Measurements from ENCODE around the gene UBE2E2. TPM values are rescaled to one million over a fixed set of nuclear protein-coding genes. Genes with fewer than 3 reads are reported as not detected.

UBE2E2 gene
- total RNA-seq, 1 donor from 2014 or later = 40.0 TPM

- ATAC-seq = no peak
- intact Hi-C loops (cut with DNase I) = no loop called here
- no peak for DNase-seq (ENCODE audit: missing footprints)
Observed at GRCh38 chr3:23576379-23576959, 373.3 kb downstream of the UBE2E2 start.

DNA sequence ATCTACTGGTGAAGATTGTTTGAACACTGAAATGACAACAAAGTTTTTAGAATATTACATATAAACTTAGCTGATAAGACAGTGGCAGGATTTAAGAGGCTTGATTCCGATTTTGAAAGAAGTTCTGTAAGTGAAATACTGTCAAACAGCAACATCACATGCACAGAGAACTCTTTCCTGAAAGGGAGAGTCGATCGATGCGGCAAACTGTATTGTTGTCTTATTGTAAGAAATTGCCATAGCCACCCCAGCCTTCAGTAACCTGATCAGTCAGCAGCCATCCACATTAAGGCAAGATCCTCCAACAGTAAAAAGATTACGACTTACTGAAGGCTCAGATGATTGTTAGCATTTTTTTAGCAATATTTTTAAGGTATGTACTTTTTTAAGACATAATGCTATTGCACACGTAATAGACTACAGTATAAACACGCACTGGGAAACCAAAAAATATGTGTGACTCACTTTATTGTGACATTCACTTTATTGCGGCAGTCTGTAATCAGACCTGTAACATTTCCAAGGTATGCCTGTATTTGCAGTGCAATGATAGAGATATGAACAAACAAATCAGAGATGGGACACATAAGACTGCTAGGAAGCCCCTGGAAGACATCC, 377.1 kb downstream of the UBE2E2 start:
- ATAC-seq (no peak), DNase-seq (ENCODE audit: missing footprints) (no peak)
- intact Hi-C loops (cut with DNase I) = no loop called here

- ATAC-seq (no peak), DNase-seq (ENCODE audit: missing footprints) (no peak)
- intact Hi-C loops (cut with DNase I) = no loop called here
Observed at GRCh38 chr3:23583980-23584740, 381.0 kb downstream of the UBE2E2 start.

- no peak for DNase-seq (ENCODE audit: missing footprints)
- intact Hi-C loops (cut with DNase I) = no loop called here
- no peak for ATAC-seq
Observed at GRCh38 chr3:23587513-23587912, 384.4 kb downstream of the UBE2E2 start.

DNA sequence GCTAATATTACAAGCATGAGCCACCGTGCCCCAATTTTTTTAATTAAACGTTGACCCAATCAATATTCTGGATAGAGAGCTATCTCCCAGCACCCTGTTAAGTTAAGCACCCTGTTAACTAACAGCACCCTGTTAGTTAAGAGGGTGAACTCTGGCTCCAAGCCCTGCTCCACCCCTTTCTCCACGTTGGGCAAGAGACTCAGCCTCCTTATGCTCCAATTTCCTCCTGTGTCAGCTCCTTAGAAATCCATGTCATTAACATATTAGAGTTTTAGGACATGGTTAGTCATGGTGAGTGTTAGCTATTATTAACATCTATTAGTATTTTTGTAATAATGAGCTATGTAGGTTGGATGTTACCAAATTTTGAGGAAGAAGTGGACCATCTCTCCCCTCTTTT, 385.4 kb downstream of the UBE2E2 start:
- ATAC-seq = no peak
- intact Hi-C loops (cut with DNase I) = no loop called here
- no peak for DNase-seq (ENCODE audit: missing footprints)

GRCh38 chr3:23589602-23590001, 386.5 kb downstream of the UBE2E2 start:
- intact Hi-C loops (cut with DNase I) = no loop called here
- no peak for ATAC-seq
- DNase-seq (ENCODE audit: missing footprints) = no peak

DNA sequence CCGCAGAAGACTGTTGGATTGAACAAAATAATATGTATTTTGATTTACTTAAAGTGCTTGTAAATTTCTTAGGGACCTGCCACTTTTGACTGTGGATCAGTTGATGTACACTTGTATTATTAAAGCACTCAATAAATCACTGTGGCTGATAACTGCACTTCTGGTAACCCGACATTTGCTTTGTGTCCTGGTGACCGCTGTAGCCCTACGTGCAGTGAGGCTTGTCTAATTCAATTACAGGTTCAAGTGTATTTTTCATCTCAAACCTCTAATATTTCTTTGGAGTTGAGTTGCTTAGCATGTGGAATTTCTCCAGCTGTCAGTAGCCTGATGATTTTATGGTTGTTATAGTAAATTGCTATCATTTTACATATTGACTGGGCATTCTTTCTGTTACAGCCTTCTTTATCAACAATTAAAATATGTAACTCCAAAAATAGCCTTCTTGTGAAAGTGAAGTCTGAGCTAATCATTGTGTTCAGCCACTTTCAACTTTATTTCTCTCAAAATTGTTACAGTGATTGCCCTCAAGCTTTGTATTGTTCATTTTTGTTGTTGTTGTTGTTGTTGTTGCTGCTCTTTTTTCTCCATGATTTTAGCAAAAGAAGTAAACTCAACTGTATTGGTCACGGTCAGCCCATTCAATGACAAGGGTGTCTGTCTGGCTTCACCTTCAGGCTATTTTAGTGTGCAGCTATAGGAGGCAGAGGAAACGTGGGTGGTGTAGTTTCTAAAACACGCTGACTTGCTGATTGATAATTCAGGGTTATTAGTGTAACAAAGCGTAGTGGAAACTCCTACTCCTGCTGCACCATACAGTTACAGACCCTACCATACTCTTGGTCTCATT, 387.5 kb downstream of the UBE2E2 start:
- intact Hi-C loops (cut with DNase I) = no loop called here
- DNase-seq (ENCODE audit: missing footprints) (no peak), ATAC-seq (no peak)

GRCh38 chr3:23591374-23591773, 388.2 kb downstream of the UBE2E2 start:
- no peak for DNase-seq (ENCODE audit: missing footprints)
- no peak for ATAC-seq
- intact Hi-C loops (cut with DNase I) = no loop called here

GRCh38 chr3:23592961-23593931, 390.1 kb downstream of the UBE2E2 start:
- ATAC-seq (no peak), DNase-seq (ENCODE audit: missing footprints) (no peak)
- intact Hi-C loops (cut with DNase I) = no loop called here

- intact Hi-C loops (cut with DNase I) = no loop called here
- DNase-seq (ENCODE audit: missing footprints) = no peak
- ATAC-seq = no peak
Observed at GRCh38 chr3:23594066-23594465, 390.9 kb downstream of the UBE2E2 start.

- intact Hi-C loops (cut with DNase I) = no loop called here
- ATAC-seq = no peak
Observed at GRCh38 chr3:23594894-23595670, 392.0 kb downstream of the UBE2E2 start.

DNA sequence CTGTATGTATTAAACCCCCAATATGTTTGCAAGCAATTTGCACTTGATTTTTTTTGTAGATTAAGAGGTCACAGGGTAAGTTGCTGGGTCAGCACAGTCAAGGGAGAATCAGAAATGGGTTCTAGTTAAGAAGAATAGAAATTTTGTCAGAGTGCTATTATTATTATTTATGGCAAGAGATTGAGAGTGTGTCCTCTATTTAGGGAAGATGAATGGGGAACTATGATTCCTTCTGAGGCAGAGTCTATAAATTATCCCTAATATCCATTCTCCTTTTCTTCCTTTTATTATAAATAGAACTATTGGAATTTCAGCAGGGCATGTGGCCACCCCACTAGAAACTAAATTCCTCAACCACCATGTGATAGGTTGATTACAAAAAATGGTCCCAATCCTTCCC, 392.7 kb downstream of the UBE2E2 start:
- no peak for ATAC-seq
- intact Hi-C loops (cut with DNase I) = no loop called here

More at GRCh38 chr3:23594894-23595670, 392.0 kb downstream of the UBE2E2 start:
- no peak for DNase-seq (ENCODE audit: missing footprints)

GRCh38 chr3:23600167-23600871, 397.2 kb downstream of the UBE2E2 start:
- no peak for DNase-seq (ENCODE audit: missing footprints)
- ATAC-seq = no peak
- intact Hi-C loops (cut with DNase I) = no loop called here

More for the DNA sequence above, 392.7 kb downstream of the UBE2E2 start:
- DNase-seq (ENCODE audit: missing footprints) = no peak

DNA sequence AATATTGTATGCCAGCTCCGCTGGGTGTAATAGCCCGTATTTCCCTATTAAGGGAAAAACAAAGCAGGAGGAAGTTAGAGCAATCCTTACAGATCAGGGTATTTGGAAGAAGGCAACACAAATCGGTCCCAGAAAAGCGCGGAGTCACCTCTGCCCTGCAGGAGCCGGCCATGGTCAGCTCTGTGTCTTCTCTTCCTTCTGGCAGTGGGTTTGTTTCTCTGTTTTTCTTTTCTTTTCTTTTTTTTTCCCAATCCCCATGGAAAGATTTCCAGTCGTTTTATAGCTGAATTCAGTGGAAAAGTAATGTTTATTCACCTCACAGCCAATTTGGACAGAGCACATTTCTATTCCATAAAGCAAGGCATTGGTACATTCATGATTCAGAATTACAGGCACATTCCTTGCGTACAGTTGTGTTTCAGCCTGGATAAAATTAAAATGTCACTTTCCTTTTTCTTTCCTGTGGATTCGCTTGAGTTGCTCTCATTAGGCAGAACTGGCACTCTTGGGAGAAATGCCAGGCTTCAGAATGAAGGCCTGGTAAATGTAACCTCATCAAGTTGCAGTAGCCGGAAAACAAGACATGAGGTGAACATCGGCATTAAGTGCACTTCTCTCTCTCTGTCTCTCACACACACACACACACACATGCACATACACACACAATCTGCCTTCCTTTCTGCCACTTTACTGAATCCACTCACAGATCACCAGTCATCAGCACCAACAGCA, 398.1 kb downstream of the UBE2E2 start:
- intact Hi-C loops (cut with DNase I) = no loop called here
- ATAC-seq (no peak), DNase-seq (ENCODE audit: missing footprints) (no peak)

DNA sequence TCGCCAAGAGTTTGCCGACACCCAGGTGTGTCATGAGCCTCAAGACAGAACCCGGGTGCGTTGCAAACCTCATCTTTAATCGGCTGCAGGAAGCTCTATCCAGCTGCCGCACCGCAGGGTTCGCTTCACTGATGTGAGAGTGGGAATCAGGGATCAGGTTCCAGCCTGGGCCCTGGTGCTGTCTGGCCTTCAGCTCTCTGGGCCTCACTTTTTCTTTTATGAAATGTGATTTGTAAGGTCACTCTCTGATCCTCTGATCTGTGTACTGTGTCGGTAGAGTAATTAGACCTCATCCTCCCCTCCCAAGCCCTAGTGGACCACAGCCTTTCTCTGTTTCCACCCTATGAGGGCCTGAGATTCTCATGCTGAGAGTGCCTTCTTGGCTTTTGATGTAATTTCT, 399.8 kb downstream of the UBE2E2 start:
- intact Hi-C loops (cut with DNase I) = no loop called here
- ATAC-seq = no peak
- no peak for DNase-seq (ENCODE audit: missing footprints)

DNA sequence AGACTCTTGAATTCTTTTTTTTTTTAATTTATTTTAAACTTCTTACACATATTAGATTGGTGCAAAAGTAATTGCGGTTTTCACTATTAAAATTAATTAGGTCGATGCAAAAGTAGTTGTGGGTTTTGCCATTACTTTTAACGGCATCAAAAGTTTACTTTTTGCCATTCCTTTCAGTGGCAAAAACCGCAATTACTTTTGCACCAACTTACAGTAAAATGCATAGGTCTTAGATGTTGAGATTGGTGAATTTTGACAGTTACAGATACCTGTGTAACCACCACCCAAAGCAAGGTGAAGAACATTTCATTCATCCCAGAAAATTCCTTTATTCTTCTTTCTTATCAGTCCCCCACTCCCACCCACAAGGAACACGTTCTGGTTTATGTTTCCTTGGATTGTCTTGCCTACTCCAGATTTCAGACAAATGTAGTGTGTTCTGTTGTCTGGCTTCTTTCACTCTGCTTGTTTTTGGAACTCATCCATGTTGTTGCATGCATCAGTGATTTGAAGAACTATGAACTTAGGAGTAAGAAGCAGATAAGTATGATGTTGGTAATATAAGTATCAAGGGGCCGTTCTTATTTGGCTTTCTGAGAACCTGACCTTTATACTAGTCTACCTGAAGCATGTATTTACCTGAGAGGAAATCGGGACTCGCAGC, 404.2 kb downstream of the UBE2E2 start:
- intact Hi-C loops (cut with DNase I) = no loop called here
- ATAC-seq = no peak
- DNase-seq (ENCODE audit: missing footprints) = no peak

All from Right ventricle myocardium inferior (tissue), 1 donor.